ENCODE data around the gene POLRMT. TPM values are rescaled to one million over a fixed set of nuclear protein-coding genes. Genes with fewer than 3 reads are reported as not detected.

Gene POLRMT
- total RNA-seq, 4 donors from 2014 or later = 28.2 to 73.5 (median 51.5) TPM

DNA sequence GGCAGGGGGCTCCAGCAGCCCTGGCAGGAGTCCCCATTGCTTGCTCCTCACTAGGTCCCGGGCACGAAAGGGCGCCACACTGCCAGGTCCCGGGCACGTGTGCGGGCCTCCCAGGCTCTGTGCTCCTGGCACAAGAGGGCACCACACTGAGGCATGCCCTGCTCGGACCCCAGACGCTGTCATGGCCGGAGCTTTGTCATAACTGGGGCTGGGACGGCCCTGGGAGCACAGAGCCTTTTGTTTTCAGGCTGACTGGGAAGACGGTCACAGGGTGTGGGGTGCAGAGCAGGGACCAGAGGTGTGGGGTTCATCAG, 53.5 kb downstream of the POLRMT start:
- peaks cover 0 to 48% (median 17%) of the 10 kb centered on the region in 4 donors for H3K4me1 ChIP-seq
- H3K27ac ChIP-seq = no peak overlapping the region
- no peak for DNase-seq (ENCODE audit: low spot score in 2 of 2)
- 56 to 91% methylated on average over 1 to 11 of the region's 11 CpGs for WGBS, 2 donors
- H3K36me3 ChIP-seq = peaks cover 4 to 65% (median 18%) of the 10 kb centered on the region in 3 donors
- no peaks in the 10 kb centered on the region for H3K9me3 ChIP-seq
- TF ChIP-seq, protein P1, sequence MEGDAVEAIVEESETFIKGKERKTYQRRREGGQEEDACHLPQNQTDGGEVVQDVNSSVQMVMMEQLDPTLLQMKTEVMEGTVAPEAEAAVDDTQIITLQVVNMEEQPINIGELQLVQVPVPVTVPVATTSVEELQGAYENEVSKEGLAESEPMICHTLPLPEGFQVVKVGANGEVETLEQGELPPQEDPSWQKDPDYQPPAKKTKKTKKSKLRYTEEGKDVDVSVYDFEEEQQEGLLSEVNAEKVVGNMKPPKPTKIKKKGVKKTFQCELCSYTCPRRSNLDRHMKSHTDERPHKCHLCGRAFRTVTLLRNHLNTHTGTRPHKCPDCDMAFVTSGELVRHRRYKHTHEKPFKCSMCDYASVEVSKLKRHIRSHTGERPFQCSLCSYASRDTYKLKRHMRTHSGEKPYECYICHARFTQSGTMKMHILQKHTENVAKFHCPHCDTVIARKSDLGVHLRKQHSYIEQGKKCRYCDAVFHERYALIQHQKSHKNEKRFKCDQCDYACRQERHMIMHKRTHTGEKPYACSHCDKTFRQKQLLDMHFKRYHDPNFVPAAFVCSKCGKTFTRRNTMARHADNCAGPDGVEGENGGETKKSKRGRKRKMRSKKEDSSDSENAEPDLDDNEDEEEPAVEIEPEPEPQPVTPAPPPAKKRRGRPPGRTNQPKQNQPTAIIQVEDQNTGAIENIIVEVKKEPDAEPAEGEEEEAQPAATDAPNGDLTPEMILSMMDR (IDR thresholded peaks at IDR 0.05) = no peak
- TF ChIP-seq EP300 (IDR thresholded peaks at IDR 0.05) (no peak), POLR2A (IDR thresholded peaks at IDR 0.05) (no peak)
- H3K27me3 ChIP-seq = peaks cover 0 to 3% of the 10 kb centered on the region in 2 donors
- H3K4me3 ChIP-seq = no peak overlapping the region

DNA sequence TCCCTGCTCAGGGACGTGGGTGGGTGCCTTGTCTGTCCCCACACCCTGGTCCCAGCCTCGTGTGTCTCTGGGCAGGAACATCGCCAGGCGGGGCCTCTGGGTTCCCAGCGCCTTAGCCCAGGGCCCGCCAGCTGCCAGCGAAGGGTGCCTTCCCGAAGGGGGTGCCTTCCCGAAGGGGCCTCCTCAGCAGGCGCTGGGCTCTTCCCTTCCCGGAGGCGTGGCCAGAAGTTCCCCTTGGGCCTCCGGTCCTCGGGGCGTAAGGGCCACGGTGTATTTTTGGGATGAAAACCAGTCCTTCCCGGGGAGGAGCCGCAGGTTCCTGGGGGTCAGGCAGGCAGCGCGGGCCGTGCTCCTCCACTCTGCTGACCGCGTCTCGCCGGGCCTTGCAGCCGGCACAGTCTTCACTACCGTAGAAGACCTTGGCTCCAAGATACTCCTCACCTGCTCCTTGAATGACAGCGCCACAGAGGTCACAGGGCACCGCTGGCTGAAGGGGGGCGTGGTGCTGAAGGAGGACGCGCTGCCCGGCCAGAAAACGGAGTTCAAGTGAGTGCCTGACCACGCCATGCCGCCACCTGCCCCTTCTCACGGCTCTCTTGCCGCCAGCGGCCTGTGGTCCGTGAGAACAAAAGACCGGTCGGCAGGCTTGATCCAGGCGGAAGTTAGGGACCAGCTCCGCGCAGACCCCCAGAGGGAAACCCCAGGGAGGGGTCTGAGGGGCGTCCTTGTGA, 54.1 kb downstream of the POLRMT start:
- DNase-seq (ENCODE audit: low spot score in 2 of 2) = no peak
- Histone ChIP-seq H3K9me3 (no peaks in the 10 kb centered on the region), H3K4me3 (no peak overlapping the region), H3K4me1 (peaks cover 0 to 52% (median 22%) of the 10 kb centered on the region in 4 donors), H3K36me3 (peaks cover 4 to 65% (median 18%) of the 10 kb centered on the region in 3 donors), H3K27ac (no peak overlapping the region), H3K27me3 (no peaks in the 10 kb centered on the region)
- no peak for TF ChIP-seq EP300 (IDR thresholded peaks at IDR 0.05)
- TF ChIP-seq, protein P1 (IDR thresholded peaks at IDR 0.05) = no peak
- no peak for TF ChIP-seq POLR2A (IDR thresholded peaks at IDR 0.05)
- 86 to 89% methylated on average over 31 to 33 of the region's 46 CpGs for WGBS, 2 donors

DNA sequence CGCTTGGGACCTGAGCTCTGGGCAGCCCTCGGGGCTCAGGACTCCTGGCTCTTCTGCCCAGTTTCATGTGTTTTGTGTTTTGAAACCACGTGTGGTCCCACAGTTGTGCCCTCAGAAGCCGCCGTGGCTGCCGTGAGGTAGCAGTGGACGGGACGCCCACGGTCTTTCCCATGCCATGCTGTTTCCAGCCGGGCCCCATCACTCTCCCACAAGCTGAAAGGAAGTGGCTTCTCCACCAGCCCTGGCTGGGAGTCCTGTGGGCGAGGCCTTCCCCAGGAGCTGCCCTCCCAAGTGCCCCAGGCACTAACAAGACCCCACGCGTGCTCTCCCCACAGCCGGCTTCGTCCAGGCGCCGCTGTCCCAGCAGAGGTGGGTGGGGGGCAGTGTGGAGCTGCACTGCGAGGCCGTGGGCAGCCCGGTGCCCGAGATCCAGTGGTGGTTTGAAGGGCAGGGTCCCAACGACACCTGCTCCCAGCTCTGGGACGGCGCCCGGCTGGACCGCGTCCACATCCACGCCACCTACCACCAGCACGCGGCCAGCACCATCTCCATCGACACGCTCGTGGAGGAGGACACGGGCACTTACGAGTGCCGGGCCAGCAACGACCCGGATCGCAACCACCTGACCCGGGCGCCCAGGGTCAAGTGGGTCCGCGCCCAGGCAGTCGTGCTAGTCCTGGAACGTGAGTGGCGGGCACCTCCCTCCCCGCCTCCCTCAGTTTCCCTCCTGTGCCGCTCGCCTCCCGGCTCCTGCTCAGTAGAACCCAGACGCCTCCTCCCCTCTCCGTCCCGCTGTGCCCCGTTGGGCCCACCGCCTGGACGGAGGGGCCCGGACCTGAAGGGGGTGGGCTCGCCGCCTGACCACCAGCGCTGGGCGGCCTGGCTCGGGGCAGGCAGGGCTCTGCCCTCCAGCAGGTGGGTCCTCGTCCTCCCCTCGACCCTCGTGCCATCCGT, 55.6 kb downstream of the POLRMT start:
- Histone ChIP-seq H3K36me3 (peaks cover 4 to 55% (median 18%) of the 10 kb centered on the region in 3 donors), H3K4me1 (peaks cover 0 to 48% (median 33%) of the 10 kb centered on the region in 4 donors)
- WGBS, 2 donors = 86% methylated on average over 65 to 66 of the region's 66 CpGs

DNA sequence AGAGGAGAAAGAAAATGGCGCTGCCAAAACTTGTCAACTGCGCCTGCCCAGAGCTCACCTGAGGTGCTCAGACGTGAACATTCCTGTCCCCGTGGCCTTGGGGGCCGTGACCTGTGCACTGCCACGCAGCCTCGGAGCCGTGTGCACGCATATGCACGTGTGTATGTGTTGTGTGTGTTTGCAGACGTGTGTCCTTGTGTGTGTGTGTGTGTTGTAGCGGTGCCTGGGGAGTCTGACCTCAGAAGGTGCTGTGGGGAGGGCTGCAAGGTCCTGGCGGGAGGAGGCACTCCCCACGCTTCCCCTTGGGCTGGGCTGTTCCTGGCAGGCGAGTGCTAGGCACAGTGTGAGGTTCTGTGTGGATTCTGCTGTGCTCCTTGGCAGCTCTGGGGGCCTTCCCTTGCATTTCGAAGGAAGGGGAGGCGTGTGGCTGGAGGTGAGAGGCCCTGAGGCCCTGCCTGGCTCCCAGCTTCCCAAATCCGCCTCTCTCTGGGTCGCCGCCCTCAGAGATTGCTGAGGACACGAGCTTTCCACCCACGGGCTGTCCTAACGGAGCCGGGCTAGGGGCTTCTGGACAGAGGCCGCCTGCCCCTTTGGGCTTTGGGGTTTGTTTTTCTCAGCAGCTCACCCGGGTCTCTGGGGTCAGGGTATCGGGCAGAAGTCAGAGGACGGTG, 56.4 kb downstream of the POLRMT start:
- H3K36me3 ChIP-seq = peaks cover 4 to 47% (median 10%) of the 10 kb centered on the region in 3 donors
- H3K4me3 ChIP-seq = no peak overlapping the region
- no peak overlapping the region for H3K27ac ChIP-seq
- no peaks in the 10 kb centered on the region for H3K27me3 ChIP-seq
- peaks cover 0 to 45% (median 33%) of the 10 kb centered on the region in 4 donors for H3K4me1 ChIP-seq
- 76 to 80% methylated on average over 21 to 27 of the region's 28 CpGs for WGBS, 2 donors
- DNase-seq (ENCODE audit: low spot score in 2 of 2) = no peak
- H3K9me3 ChIP-seq = no peaks in the 10 kb centered on the region
- TF ChIP-seq POLR2A (IDR thresholded peaks at IDR 0.05) (no peak), EP300 (IDR thresholded peaks at IDR 0.05) (no peak)
- TF ChIP-seq, protein P1 (IDR thresholded peaks at IDR 0.05) = no peak

More for the DNA sequence above, 55.6 kb downstream of the POLRMT start:
- Histone ChIP-seq H3K27me3 (no peaks in the 10 kb centered on the region), H3K4me3 (no peak overlapping the region), H3K9me3 (no peaks in the 10 kb centered on the region), H3K27ac (no peak overlapping the region)
- TF ChIP-seq, protein P1 (IDR thresholded peaks at IDR 0.05) = no peak
- no peak for TF ChIP-seq EP300 (IDR thresholded peaks at IDR 0.05)
- no peak for TF ChIP-seq POLR2A (IDR thresholded peaks at IDR 0.05)
- no peak for DNase-seq (ENCODE audit: low spot score in 2 of 2)
